Epithelial cell of esophagus (primary cell): Measurements from ENCODE around the gene MBNL3.
"Not testable (repeated sequence)": the region's sequence is repeated elsewhere in the genome, so short reads cannot be mapped to it uniquely, and the experiment has no call there.

Experiments used
- DNase-seq: peaks from one replicate; pipeline ENCODE4 v3.0.0; 2010; ENCODE audit warnings: low read depth
- H3K4me3 ChIP-seq: 2 replicates; pipeline ENCODE4 v1.5.1; 2011; ENCODE audit warnings: mild to moderate bottlenecking, low read length, control low read depth
- CTCF ChIP-seq: IDR thresholded peaks from 2 replicates; pipeline ENCODE4 v1.5.1; 2011; ENCODE audit warnings: low read depth, mild to moderate bottlenecking, low read length, control low read depth, inconsistent platforms; ENCODE audit not compliant: insufficient read depth; ENCODE audit errors: missing control alignments

The MBNL3 gene

GRCh38 chrX:132468454-132468853 lies 20.4 kb downstream of the MBNL3 start:
- TF ChIP-seq CTCF, result no peak
- DNase-seq, result no peak
- H3K4me3 ChIP-seq, result no peak overlapping the region

- H3K4me3 ChIP-seq, result no peak overlapping the region
- DNase-seq, result no peak
- TF ChIP-seq CTCF, result no peak
Measured at GRCh38 chrX:132467989-132468388, 20.8 kb downstream of the MBNL3 start.

- peak; percentile 59 for DNase-seq
- no peak overlapping the region for H3K4me3 ChIP-seq
- TF ChIP-seq CTCF, result no peak
Measured at GRCh38 chrX:132467026-132467425, 21.8 kb downstream of the MBNL3 start.

GRCh38 chrX:132463411-132463810 lies 25.4 kb downstream of the MBNL3 start:
- TF ChIP-seq CTCF, result peak; percentile 22
- H3K4me3 ChIP-seq, result no peak overlapping the region
- DNase-seq, result no peak

GRCh38 chrX:132461886-132462285 lies 27.0 kb downstream of the MBNL3 start:
- H3K4me3 ChIP-seq, result no peak overlapping the region
- TF ChIP-seq CTCF, result no peak
- no peak for DNase-seq

- no peak overlapping the region for H3K4me3 ChIP-seq
- DNase-seq, result no peak
- no peak for TF ChIP-seq CTCF
Measured at GRCh38 chrX:132452911-132453550, 35.8 kb downstream of the MBNL3 start.

- not testable (repeated sequence) for H3K4me3 ChIP-seq, DNase-seq
Measured at GRCh38 chrX:132445909-132446308, 42.9 kb downstream of the MBNL3 start.
